ENCODE results near the gene LIPH.

GRCh38 chr3:185460309-185460708, 92.1 kb downstream of the LIPH start:
- TF ChIP-seq POLR2A (IDR thresholded peaks at IDR 0.05) = no peak
- TF ChIP-seq, protein P1, sequence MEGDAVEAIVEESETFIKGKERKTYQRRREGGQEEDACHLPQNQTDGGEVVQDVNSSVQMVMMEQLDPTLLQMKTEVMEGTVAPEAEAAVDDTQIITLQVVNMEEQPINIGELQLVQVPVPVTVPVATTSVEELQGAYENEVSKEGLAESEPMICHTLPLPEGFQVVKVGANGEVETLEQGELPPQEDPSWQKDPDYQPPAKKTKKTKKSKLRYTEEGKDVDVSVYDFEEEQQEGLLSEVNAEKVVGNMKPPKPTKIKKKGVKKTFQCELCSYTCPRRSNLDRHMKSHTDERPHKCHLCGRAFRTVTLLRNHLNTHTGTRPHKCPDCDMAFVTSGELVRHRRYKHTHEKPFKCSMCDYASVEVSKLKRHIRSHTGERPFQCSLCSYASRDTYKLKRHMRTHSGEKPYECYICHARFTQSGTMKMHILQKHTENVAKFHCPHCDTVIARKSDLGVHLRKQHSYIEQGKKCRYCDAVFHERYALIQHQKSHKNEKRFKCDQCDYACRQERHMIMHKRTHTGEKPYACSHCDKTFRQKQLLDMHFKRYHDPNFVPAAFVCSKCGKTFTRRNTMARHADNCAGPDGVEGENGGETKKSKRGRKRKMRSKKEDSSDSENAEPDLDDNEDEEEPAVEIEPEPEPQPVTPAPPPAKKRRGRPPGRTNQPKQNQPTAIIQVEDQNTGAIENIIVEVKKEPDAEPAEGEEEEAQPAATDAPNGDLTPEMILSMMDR (IDR thresholded peaks at IDR 0.05) = no peak
